ENCODE measurements around the gene TSPEAR. TPM values are rescaled to one million over a fixed set of nuclear protein-coding genes. Genes with fewer than 3 reads are reported as not detected.

The TSPEAR gene
- total RNA-seq, 6 experiments from 2014 or later: not detected

GRCh38 chr21:44703731-44704635 lies 7.4 kb downstream of the TSPEAR start:
- Mint-ChIP-seq H3K4me1 (ENCODE audit: low read depth) (peaks cover under 1% of the 10 kb centered on the region; the same call in 1 of the 2 replicates), H3K27me3 (ENCODE audit: insufficient read depth) (peaks cover 65% of the 10 kb centered on the region), H3K9me3 (no peaks in the 10 kb centered on the region), H3K36me3 (ENCODE audit: low read depth) (no peaks in the 10 kb centered on the region), H3K27ac (no peak overlapping the region), H3K4me3 (no peak overlapping the region)
- no peak for DNase-seq
- TF ChIP-seq CTCF (IDR thresholded peaks at IDR 0.05): no peak

GRCh38 chr21:44702973-44703730 lies 8.2 kb downstream of the TSPEAR start:
- no peaks in the 10 kb centered on the region for H3K9me3 Mint-ChIP-seq
- TF ChIP-seq CTCF (IDR thresholded peaks at IDR 0.05): no peak
- H3K4me3 Mint-ChIP-seq: no peak overlapping the region
- H3K27me3 Mint-ChIP-seq (ENCODE audit: insufficient read depth): peaks cover 61% of the 10 kb centered on the region
- no peaks in the 10 kb centered on the region for H3K4me1 Mint-ChIP-seq (ENCODE audit: low read depth)
- DNase-seq: no peak
- no peak overlapping the region for H3K27ac Mint-ChIP-seq
- no peaks in the 10 kb centered on the region for H3K36me3 Mint-ChIP-seq (ENCODE audit: low read depth)

GRCh38 chr21:44702111-44702972 lies 9.0 kb downstream of the TSPEAR start:
- H3K36me3 Mint-ChIP-seq (ENCODE audit: low read depth): no peaks in the 10 kb centered on the region
- no peaks in the 10 kb centered on the region for H3K9me3 Mint-ChIP-seq
- H3K4me1 Mint-ChIP-seq (ENCODE audit: low read depth): no peaks in the 10 kb centered on the region
- H3K27ac Mint-ChIP-seq: no peak overlapping the region
- DNase-seq: no peak
- no peak for TF ChIP-seq CTCF (IDR thresholded peaks at IDR 0.05)
- H3K4me3 Mint-ChIP-seq: no peak overlapping the region
- peaks cover 61% of the 10 kb centered on the region for H3K27me3 Mint-ChIP-seq (ENCODE audit: insufficient read depth)

GRCh38 chr21:44701541-44701940 lies 9.8 kb downstream of the TSPEAR start:
- no peak for DNase-seq
- no peaks in the 10 kb centered on the region for H3K36me3 Mint-ChIP-seq (ENCODE audit: low read depth)
- no peak overlapping the region for H3K4me3 Mint-ChIP-seq
- no peaks in the 10 kb centered on the region for H3K9me3 Mint-ChIP-seq
- H3K27me3 Mint-ChIP-seq (ENCODE audit: insufficient read depth): peaks cover 66% of the 10 kb centered on the region
- no peak for TF ChIP-seq CTCF (IDR thresholded peaks at IDR 0.05)
- H3K27ac Mint-ChIP-seq: no peak overlapping the region
- H3K4me1 Mint-ChIP-seq (ENCODE audit: low read depth): no peaks in the 10 kb centered on the region

GRCh38 chr21:44701023-44701400 lies 10.4 kb downstream of the TSPEAR start:
- Mint-ChIP-seq H3K27me3 (ENCODE audit: insufficient read depth) (peaks cover 67% of the 10 kb centered on the region), H3K27ac (no peak overlapping the region)
- TF ChIP-seq CTCF (IDR thresholded peaks at IDR 0.05): no peak

More at GRCh38 chr21:44701023-44701400, 10.4 kb downstream of the TSPEAR start:
- Mint-ChIP-seq H3K9me3 (no peaks in the 10 kb centered on the region), H3K36me3 (ENCODE audit: low read depth) (no peaks in the 10 kb centered on the region), H3K4me3 (no peak overlapping the region), H3K4me1 (ENCODE audit: low read depth) (no peaks in the 10 kb centered on the region)
- DNase-seq: no peak
